Ascending aorta (tissue), 2 donors: ENCODE results near the gene ABCB11. TPM values are rescaled to one million over a fixed set of nuclear protein-coding genes. Genes with fewer than 3 reads are reported as not detected.

Experiments used
- DNase-seq, 2 donors: peaks; one replicate each; pipeline ENCODE4 v3.0.0-alpha.2; 2019; ENCODE audit warnings: low spot score in 2 of 2
- H3K27ac ChIP-seq, 2 donors: fragments of 200-600 bp; sonication (generic); one replicate each; pipeline ENCODE4 v1.5.1; 2016 to 2017; ENCODE audit warnings: mild to moderate bottlenecking in 1 of 2
- H3K27me3 ChIP-seq: fragments of 200-600 bp; sonication (generic); one replicate; pipeline ENCODE4 v1.5.1; 2017
- H3K36me3 ChIP-seq, 2 donors: fragments of 200-600 bp; sonication (generic); one replicate each; pipeline ENCODE4 v1.5.1; 2016
- H3K4me1 ChIP-seq, 2 donors: fragments of 200-600 bp; sonication (generic); one replicate each; pipeline ENCODE4 v1.5.1; 2016 to 2017; ENCODE audit warnings: mild to moderate bottlenecking in 1 of 2
- H3K4me3 ChIP-seq, 2 donors: fragments of 200-600 bp; sonication (generic); one replicate each; pipeline ENCODE4 v1.5.1; 2016 to 2017; ENCODE audit warnings: mild to moderate bottlenecking in 1 of 2
- H3K9me3 ChIP-seq, 2 donors: fragments of 200-600 bp; sonication (generic); one replicate each; pipeline ENCODE4 v1.5.1; 2016
- intact Hi-C: fragments of 100-400 bp; cut with DNase I; formaldehyde crosslinking; loops from one replicate; pipeline ENCODE4 v1.15.1; 2023
- total RNA-seq: library from RNA; depleted of rRNA; stranded (reverse); fragments of >200 nt; gene quantifications from one replicate; pipeline ENCODE4 v1.1.0, GENCODE V29; 2016
- TF ChIP-seq, protein P1 (sequence below), 3 experiments: fragments of 200-600 bp in 2 of 3; fragments of 450-650 bp in 1 of 3; sonication (generic) in 2 of 3; IDR thresholded peaks; one replicate each; pipeline ENCODE4 v1.5.1; 2016 to 2019; ENCODE audit warnings: antibody characterized with exemption in 3 of 3, mild to moderate bottlenecking in 1 of 3, moderate library complexity in 1 of 3

The ABCB11 gene
- total RNA-seq, 1 donor from 2014 or later = not detected

DNA sequence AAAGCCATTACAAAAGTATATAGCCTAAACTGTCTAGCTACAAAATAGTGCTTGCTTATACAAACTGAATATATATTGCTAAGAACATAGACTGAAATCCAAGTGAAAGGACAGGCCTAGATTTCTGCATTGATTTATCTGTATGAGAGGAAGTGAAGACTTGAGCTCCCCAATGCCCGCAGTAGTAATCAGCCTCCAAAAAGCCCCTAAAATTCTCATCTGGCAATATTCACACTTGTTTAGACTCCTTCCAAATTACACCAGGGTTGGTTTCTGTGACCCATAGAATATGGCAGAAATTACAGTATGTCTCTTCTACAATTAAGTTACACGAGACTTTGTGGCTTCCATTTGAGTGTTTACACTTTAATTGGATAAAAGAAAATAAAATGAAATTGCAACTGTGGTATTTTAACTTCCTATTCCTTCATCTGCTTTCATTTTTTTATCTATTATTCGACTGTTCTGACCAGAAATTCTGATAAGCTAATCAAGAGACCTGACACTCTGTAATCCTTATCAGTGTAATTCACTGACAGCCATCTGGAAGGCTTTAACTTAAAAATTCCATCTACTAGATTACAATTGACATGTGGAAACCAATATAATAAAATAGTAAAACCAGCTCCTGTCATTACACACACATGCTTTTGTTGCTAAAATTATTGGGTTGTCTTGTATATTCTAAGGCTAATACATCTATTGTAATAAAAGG, 21.1 kb downstream of the ABCB11 start:
- H3K4me1 ChIP-seq = no peaks in the 10 kb centered on the region
- H3K27ac ChIP-seq = no peak overlapping the region
- TF ChIP-seq, protein P1, sequence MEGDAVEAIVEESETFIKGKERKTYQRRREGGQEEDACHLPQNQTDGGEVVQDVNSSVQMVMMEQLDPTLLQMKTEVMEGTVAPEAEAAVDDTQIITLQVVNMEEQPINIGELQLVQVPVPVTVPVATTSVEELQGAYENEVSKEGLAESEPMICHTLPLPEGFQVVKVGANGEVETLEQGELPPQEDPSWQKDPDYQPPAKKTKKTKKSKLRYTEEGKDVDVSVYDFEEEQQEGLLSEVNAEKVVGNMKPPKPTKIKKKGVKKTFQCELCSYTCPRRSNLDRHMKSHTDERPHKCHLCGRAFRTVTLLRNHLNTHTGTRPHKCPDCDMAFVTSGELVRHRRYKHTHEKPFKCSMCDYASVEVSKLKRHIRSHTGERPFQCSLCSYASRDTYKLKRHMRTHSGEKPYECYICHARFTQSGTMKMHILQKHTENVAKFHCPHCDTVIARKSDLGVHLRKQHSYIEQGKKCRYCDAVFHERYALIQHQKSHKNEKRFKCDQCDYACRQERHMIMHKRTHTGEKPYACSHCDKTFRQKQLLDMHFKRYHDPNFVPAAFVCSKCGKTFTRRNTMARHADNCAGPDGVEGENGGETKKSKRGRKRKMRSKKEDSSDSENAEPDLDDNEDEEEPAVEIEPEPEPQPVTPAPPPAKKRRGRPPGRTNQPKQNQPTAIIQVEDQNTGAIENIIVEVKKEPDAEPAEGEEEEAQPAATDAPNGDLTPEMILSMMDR (IDR thresholded peaks at IDR 0.05) = no peak
- no peak for DNase-seq
- intact Hi-C loops = no loop called here
- H3K36me3 ChIP-seq = no peaks in the 10 kb centered on the region
- H3K9me3 ChIP-seq = no peaks in the 10 kb centered on the region
- no peaks in the 10 kb centered on the region for H3K27me3 ChIP-seq
- H3K4me3 ChIP-seq = no peak overlapping the region

- Histone ChIP-seq H3K27me3 (no peaks in the 10 kb centered on the region), H3K4me3 (no peak overlapping the region), H3K4me1 (no peaks in the 10 kb centered on the region), H3K27ac (no peak overlapping the region), H3K36me3 (no peaks in the 10 kb centered on the region), H3K9me3 (no peaks in the 10 kb centered on the region)
- DNase-seq = no peak
- intact Hi-C loops = no loop called here
- TF ChIP-seq, protein P1 (IDR thresholded peaks at IDR 0.05) = no peak
Observed at GRCh38 chr2:169007941-169008340, 23.2 kb downstream of the ABCB11 start.

DNA sequence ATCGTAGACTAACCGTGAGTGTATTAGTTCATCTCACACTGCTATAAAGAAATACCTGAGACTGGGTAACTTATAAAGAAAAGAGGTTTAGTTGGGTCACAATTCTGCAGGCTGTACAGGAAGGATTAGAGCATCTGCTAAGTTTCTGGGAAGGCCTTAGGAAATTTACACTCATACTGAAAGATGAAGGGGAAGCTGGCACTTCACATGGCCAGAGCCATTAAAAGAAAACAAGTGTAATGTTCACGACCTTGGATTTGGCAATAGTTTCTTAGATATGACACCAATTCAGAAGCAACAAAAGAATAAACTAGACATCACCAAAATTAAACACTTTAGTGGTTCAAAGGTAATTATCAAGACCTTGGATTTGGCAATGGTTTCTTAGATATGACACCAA, 23.8 kb downstream of the ABCB11 start:
- H3K36me3 ChIP-seq = no peaks in the 10 kb centered on the region
- H3K27ac ChIP-seq = no peak overlapping the region
- intact Hi-C loops = no loop called here
- TF ChIP-seq, protein P1 (IDR thresholded peaks at IDR 0.05) = no peak
- H3K4me3 ChIP-seq = no peak overlapping the region
- no peaks in the 10 kb centered on the region for H3K9me3 ChIP-seq
- H3K4me1 ChIP-seq = no peaks in the 10 kb centered on the region
- H3K27me3 ChIP-seq = no peaks in the 10 kb centered on the region
- no peak for DNase-seq

- no peaks in the 10 kb centered on the region for H3K9me3 ChIP-seq
- no peak for DNase-seq
- no peaks in the 10 kb centered on the region for H3K4me1 ChIP-seq
- no peaks in the 10 kb centered on the region for H3K27me3 ChIP-seq
- H3K36me3 ChIP-seq = no peaks in the 10 kb centered on the region
- no peak overlapping the region for H3K27ac ChIP-seq
- intact Hi-C loops = no loop called here
- TF ChIP-seq, protein P1 (IDR thresholded peaks at IDR 0.05) = no peak
- H3K4me3 ChIP-seq = no peak overlapping the region
Observed at GRCh38 chr2:169006665-169007064, 24.5 kb downstream of the ABCB11 start.

GRCh38 chr2:169005994-169006393, 25.1 kb downstream of the ABCB11 start:
- H3K4me1 ChIP-seq = no peaks in the 10 kb centered on the region
- no peaks in the 10 kb centered on the region for H3K27me3 ChIP-seq
- intact Hi-C loops = no loop called here
- TF ChIP-seq, protein P1 (IDR thresholded peaks at IDR 0.05) = no peak
- no peak overlapping the region for H3K4me3 ChIP-seq
- H3K36me3 ChIP-seq = no peaks in the 10 kb centered on the region
- no peak for DNase-seq
- H3K27ac ChIP-seq = no peak overlapping the region
- H3K9me3 ChIP-seq = no peaks in the 10 kb centered on the region
